Right lobe of liver (tissue), 6 donors: Measurements from ENCODE around the gene FHIP1A. TPM values are rescaled to one million over a fixed set of nuclear protein-coding genes. Genes with fewer than 3 reads are reported as not detected.

Source experiments
- ATAC-seq, 4 donors: fragments of 200-7000 bp; cut with Tn5 transposase; one replicate each; pipeline ENCODE4 v1.9.1; 2020; ENCODE audit warnings: mild to moderate bottlenecking in 4 of 4, moderate library complexity in 4 of 4
- DNase-seq, 3 donors: peaks; one replicate each; pipeline ENCODE4 v3.0.0-alpha.2; 2020
- H3K27ac ChIP-seq, 3 donors: fragments of 200-600 bp; one replicate each; pipeline ENCODE4 v1.8.0; 2022
- H3K27me3 ChIP-seq, 2 donors: fragments of 200-600 bp; one replicate each; pipeline ENCODE4 v1.8.0; 2022
- H3K36me3 ChIP-seq, 4 donors: fragments of 200-600 bp; sonication (generic) in 1 of 4; one replicate each; pipeline versions ENCODE4 v1.5.1 to v1.8.0; 2017 to 2022; ENCODE audit warnings: control low read depth in 1 of 4
- H3K4me1 ChIP-seq, 4 donors: fragments of 200-600 bp; sonication (generic) in 1 of 4; one replicate each; pipeline versions ENCODE4 v1.5.1 to v1.8.0; 2017 to 2022; ENCODE audit warnings: control low read depth in 1 of 4
- H3K4me3 ChIP-seq, 3 donors: fragments of 200-600 bp; one replicate each; pipeline ENCODE4 v1.8.0; 2022
- H3K9me3 ChIP-seq, 4 donors: fragments of 200-600 bp; sonication (generic) in 1 of 4; one replicate each; pipeline versions ENCODE4 v1.5.1 to v1.8.0; 2017 to 2022; ENCODE audit warnings: control low read depth in 1 of 4
- CTCF ChIP-seq, 4 donors: fragments of 200-600 bp in 3 of 4; fragments of 450-650 bp in 1 of 4; IDR thresholded peaks; one replicate each; pipeline versions ENCODE4 v1.5.1 to v1.8.0; 2016 to 2022; ENCODE audit warnings: antibody characterized with exemption in 4 of 4, mild to moderate bottlenecking in 2 of 4
- POLR2A ChIP-seq: fragments of 450-650 bp; IDR thresholded peaks from one replicate; pipeline ENCODE4 v1.6.1; 2017; ENCODE audit warnings: antibody characterized with exemption, mild to moderate bottlenecking
- WGBS: methylation state at CpG from one replicate; pipeline ENCODE4 v1.1.6; 2018; ENCODE audit warnings: low coverage, low lambda C conversion rate; ENCODE audit not compliant: insufficient coverage; ENCODE audit errors: missing lambda C conversion rate; 5-methylcytosine and 5-hydroxymethylcytosine counted together
- intact Hi-C, 2 donors: fragments of 100-400 bp; cut with DNase I; formaldehyde crosslinking; loops; one replicate each; pipeline versions ENCODE4 v1.11.2 to v1.14.1; 2022
- total RNA-seq, 6 experiments: library from RNA; depleted of rRNA in 2 of 6; stranded (reverse); fragments of >200 nt in 2 of 6; fragmentation: NEBNext Ultra II Directional in 3 of 6; extraction: Animal tissue kit (Norgen Biotek cat#: 25700) in 3 of 6; gene quantifications; one replicate each; pipeline versions ENCODE4 v1.1.0 to v1.2.4, GENCODE V29; 2016 to 2023
- donor health status: DM: no; HTN: yes; CAD: no.
- donor health status: DM: no; HTN: no; CAD: no.
- donor health status: DM: no; HTN: no; CAD: no.
- donor health status: DM: no; HTN: yes; CAD: no.
- donor health status: DM: no; HTN: yes; CAD: no.

Gene FHIP1A
- total RNA-seq, 6 experiments from 2014 or later, result 0.74 to 5.7 (median 3.2) TPM

- TF ChIP-seq CTCF (IDR thresholded peaks at IDR 0.05), result no peak
- TF ChIP-seq POLR2A, result no peak
- Histone ChIP-seq H3K4me3 (no peak overlapping the region), H3K4me1 (peaks cover 0 to 21% (median 6%) of the 10 kb centered on the region in 4 donors), H3K27ac (no peak overlapping the region), H3K36me3 (no peaks in the 10 kb centered on the region), H3K9me3 (no peaks in the 10 kb centered on the region), H3K27me3 (no peaks in the 10 kb centered on the region)
- ATAC-seq (no peak), DNase-seq (no peak)
- intact Hi-C loops, result no loop called here
- 31% methylated on average over 1 of the region's 1 CpG for WGBS
Observed at GRCh38 chr4:151429957-151430570, 21.1 kb downstream of the FHIP1A start.

- Histone ChIP-seq H3K27me3 (no peaks in the 10 kb centered on the region), H3K9me3 (no peaks in the 10 kb centered on the region), H3K27ac (no peak overlapping the region), H3K4me1 (peaks cover 0 to 23% (median 6%) of the 10 kb centered on the region in 4 donors), H3K36me3 (no peaks in the 10 kb centered on the region), H3K4me3 (no peak overlapping the region)
- intact Hi-C loops, result no loop called here
- TF ChIP-seq CTCF (IDR thresholded peaks at IDR 0.05), result no peak
- TF ChIP-seq POLR2A, result no peak
- 59% methylated on average over 6 of the region's 6 CpGs for WGBS
- DNase-seq (no peak), ATAC-seq (peak; percentile 32 to 64 (median 48))
Observed at GRCh38 chr4:151430740-151431457, 21.9 kb downstream of the FHIP1A start.

- TF ChIP-seq CTCF (IDR thresholded peaks at IDR 0.05) (no peak), POLR2A (no peak)
- Histone ChIP-seq H3K36me3 (no peaks in the 10 kb centered on the region), H3K9me3 (no peaks in the 10 kb centered on the region), H3K27ac (no peak overlapping the region), H3K27me3 (no peaks in the 10 kb centered on the region), H3K4me1 (peaks cover 0 to 23% (median 6%) of the 10 kb centered on the region in 4 donors), H3K4me3 (no peak overlapping the region)
- DNase-seq, result no peak
- no peak for ATAC-seq
- intact Hi-C loops, result no loop called here
Observed at GRCh38 chr4:151431728-151432127, 22.8 kb downstream of the FHIP1A start.

- DNase-seq (no peak), ATAC-seq (no peak)
- H3K27me3 ChIP-seq, result no peaks in the 10 kb centered on the region
- H3K4me1 ChIP-seq, result peaks cover 0 to 23% (median 6%) of the 10 kb centered on the region in 4 donors
- no peak overlapping the region for H3K27ac ChIP-seq
- TF ChIP-seq POLR2A (no peak), CTCF (IDR thresholded peaks at IDR 0.05) (no peak)
- H3K36me3 ChIP-seq, result no peaks in the 10 kb centered on the region
- H3K4me3 ChIP-seq, result no peak overlapping the region
- H3K9me3 ChIP-seq, result no peaks in the 10 kb centered on the region
- intact Hi-C loops, result no loop called here
Observed at GRCh38 chr4:151432654-151433053, 23.7 kb downstream of the FHIP1A start.
